Hindlimb muscle (tissue), 1 donor: Measurements from ENCODE around the gene PCDH1. TPM values are rescaled to one million over a fixed set of nuclear protein-coding genes. Genes with fewer than 3 reads are reported as not detected.
"Not testable (repeated sequence)": the region's sequence is repeated elsewhere in the genome, so short reads cannot be mapped to it uniquely, and the experiment has no call there.

ENCODE experiments used
- DNase-seq: peaks from one replicate; pipeline ENCODE4 v3.0.0-alpha.2; 2013
- polyA plus RNA-seq: library from polyadenylated mRNA; unstranded; fragments of 120-200 nt; gene quantifications from one replicate; pipeline ENCODE4 v1.2.1, GENCODE V29; 2013; ENCODE audit not compliant: insufficient read length

Gene PCDH1
- 18.8 TPM for polyA plus RNA-seq

GRCh38 chr5:141878186-141878710 lies at the start of gene PCDH1:
TSS of gene PCDH1 (minus strand) at chr5:141878410. CDS start at chr5:141878262, 148 bp downstream.
- DNase-seq: no peak

- no peak for DNase-seq
These were observed 48.2 kb upstream of the PCDH1 start for GRCh38 chr5:141926434-141926833.

GRCh38 chr5:141923448-141924313 lies 45.5 kb upstream of the PCDH1 start, which contains the start of gene DELE1:
TSS of gene DELE1 (plus strand) at chr5:141923871. CDS start at chr5:141923942, 71 bp downstream.
- peak; percentile 95 for DNase-seq

GRCh38 chr5:141922827-141923447 lies 44.7 kb upstream of the PCDH1 start:
- not testable (repeated sequence) for DNase-seq

DNA sequence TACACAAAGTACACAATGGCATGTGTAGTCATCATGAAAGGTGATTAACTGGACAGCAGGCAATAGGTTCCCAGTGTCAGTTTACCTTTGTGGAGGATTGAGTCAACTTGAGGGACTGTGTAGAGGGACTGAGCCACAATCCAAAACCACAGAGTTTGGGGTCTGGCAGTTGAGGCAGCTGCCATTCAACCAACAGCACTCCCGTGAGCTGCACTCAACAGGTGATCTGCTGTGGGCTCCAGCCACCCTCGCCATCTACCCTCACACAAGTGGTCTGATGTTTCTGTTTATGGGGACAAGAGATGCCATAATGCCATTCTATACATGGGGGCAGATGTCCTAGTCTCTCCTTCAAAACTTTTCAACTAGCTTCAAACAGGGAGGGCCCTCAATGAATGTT lies 42.6 kb upstream of the PCDH1 start:
- DNase-seq: no peak

GRCh38 chr5:141919218-141920119 lies 41.3 kb upstream of the PCDH1 start:
- no peak for DNase-seq

- DNase-seq: no peak
These were observed 39.5 kb upstream of the PCDH1 start for GRCh38 chr5:141917760-141918159.

GRCh38 chr5:141916522-141916921 lies 38.3 kb upstream of the PCDH1 start:
- no peak for DNase-seq

- no peak for DNase-seq
These were observed 37.7 kb upstream of the PCDH1 start for GRCh38 chr5:141915881-141916336.

DNA sequence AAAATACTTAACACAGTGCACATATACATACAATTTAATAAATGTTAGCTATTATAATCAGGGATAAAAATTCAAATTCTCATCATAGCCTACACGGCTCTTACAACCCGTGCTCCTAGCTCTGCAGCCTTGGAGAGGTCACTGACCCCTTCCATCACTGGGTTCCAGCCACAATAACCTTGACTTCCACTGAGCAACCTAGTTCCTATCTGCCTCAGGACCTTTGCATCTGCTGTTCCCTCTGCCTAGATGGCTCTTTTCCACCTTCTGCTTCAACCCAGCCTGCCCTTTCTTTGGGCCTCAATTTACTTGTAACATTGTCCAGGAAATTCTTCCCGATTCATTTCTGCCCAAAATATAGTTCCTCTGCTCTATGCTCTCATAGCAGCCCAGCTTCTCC lies 36.6 kb upstream of the PCDH1 start:
- DNase-seq: no peak

DNA sequence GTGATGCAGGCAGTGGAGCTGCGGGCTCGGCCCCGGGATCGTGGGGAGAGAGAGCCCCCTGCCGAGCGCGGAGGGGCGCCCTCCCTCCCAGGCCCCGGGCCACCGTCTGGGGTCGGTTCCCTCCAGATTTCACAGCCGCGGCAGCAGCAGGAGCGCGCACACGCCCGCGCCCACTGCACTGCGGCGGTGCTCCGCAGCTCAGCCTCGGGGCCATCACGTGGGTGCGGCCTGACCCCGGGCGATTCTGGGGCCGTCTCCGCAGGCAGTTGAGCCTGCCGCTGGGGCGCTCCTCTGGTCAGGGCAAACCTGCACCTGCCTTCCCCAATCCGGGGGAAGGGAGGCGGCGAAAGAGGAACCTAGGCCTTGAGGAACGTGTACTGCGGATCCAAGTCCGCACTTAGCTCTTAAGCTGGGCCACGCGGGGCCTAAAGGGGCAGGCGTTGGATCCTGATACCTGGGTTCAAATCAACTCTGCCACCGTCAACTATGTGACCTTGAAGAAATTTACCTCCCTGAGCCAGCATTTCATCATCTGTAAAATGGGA lies 36.1 kb upstream of the PCDH1 start:
- peak; percentile 48 for DNase-seq

- no peak for DNase-seq
These were observed 35.5 kb upstream of the PCDH1 start for GRCh38 chr5:141913560-141914198.

DNA sequence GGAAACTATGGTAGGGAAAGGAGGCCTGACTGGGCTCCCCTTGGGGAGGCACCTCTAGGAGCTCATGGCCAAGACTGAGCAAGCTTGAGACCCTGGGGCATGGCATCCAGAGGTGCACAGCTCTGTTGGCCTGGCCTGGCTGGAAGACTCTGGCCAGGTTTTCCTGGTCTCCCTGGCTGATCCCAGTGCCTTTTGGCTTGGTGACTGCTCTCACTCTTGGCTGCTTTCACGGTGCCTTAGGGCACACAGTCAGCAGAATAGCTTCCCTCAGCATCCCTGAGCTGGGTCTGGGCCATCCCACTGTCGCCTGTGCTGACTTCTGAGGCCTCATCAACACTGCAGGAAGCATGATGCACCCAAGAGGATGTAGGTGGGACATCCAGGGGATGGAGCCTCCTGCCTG lies 32.1 kb upstream of the PCDH1 start:
- no peak for DNase-seq

- DNase-seq: no peak
These were observed 31.0 kb upstream of the PCDH1 start for GRCh38 chr5:141909212-141909611.

DNA sequence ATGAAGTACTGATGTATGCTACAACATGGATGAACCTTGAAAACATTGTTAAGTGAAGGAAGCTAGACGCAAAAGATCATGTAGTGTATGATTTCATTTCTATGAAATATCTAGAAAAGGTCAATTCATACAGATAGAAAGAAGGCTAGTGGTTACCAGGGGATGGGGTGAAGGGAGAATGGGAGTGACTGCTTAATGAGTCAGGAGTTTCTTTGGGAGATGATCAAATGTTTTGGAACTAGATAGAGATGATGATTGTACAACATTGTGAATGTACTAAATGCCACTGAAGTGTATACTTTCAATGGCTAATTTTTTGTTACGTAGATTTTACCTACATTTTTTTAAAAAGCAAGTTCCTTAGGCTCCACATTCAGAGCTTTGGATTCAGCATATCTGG lies 30.6 kb upstream of the PCDH1 start:
- DNase-seq: no peak

DNA sequence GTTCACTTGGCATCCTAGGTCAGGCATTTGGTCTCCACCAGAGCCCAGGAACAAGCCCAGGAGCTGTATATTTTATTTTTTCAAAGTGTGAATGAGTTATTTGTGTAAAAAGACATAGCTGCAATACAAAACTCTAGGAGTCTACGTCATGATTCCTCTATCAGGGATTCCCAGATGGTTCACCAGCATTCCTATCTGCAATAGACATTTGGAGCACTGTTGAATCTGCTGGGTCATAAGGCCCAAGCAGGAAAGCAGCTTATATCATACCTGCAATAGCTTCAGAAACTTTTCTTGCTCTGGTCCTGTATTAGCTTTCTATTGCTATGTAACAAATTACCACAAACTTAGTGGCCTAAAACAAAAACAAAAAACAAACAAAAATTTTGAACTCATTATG lies 28.8 kb upstream of the PCDH1 start:
- no peak for DNase-seq

GRCh38 chr5:141906517-141906916 lies 28.3 kb upstream of the PCDH1 start:
- DNase-seq: no peak

DNA sequence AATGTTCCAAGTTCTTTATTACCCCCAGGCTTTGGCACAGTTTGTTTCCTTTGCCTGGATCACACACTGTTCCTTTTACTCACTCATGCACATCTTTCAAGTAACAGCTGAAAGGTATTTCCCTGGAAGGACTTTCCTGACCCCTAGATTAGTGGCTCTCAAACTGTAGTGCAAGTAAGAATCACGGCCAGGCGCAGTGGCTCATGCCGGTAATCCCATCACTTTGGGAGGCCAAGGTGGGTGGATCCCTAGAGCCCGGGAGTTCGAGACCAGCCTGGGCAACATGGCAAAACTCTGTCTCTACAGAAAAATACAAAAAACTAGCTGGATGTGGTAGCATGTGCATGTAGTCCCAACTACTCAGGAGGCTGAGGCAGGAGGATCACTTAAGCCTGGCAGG lies 26.3 kb upstream of the PCDH1 start:
- no peak for DNase-seq

GRCh38 chr5:141903261-141903660 lies 25.1 kb upstream of the PCDH1 start:
- DNase-seq: no peak

- no peak for DNase-seq
These were observed 24.0 kb upstream of the PCDH1 start for GRCh38 chr5:141902015-141902814.
